GM06990 (cell line): ENCODE results near the gene PADI2.
A peak's percentile ranks its signal among the peaks of the same experiment; 100 is the strongest.

Source experiments
- DNase-seq: peaks from one replicate; pipeline ENCODE4 v3.0.0-alpha.2; 2011; ENCODE audit not compliant: insufficient read length; ENCODE audit errors: extremely low read depth
- H3K27me3 ChIP-seq: replicated peaks from 2 replicates; pipeline ENCODE4 v1.6.0; 2011; ENCODE audit warnings: low read length; ENCODE audit not compliant: control insufficient read depth, insufficient read depth
- H3K36me3 ChIP-seq: 2 replicates; pipeline ENCODE4 v1.5.1; 2011; ENCODE audit warnings: low read length; ENCODE audit not compliant: control insufficient read depth, insufficient read depth
- H3K4me3 ChIP-seq: replicated peaks from 2 replicates; pipeline ENCODE4 v1.5.1; 2011; ENCODE audit warnings: low read depth, mild to moderate bottlenecking, control low read depth, low read length
- CTCF ChIP-seq: IDR thresholded peaks from 2 replicates; pipeline ENCODE4 v1.5.1; 2011; ENCODE audit warnings: low read length, control low read depth, mild to moderate bottlenecking, inconsistent platforms; ENCODE audit not compliant: insufficient read depth, poor library complexity, severe bottlenecking

Gene PADI2

GRCh38 chr1:17061892-17062291 lies 57.4 kb downstream of the PADI2 start:
- Histone ChIP-seq H3K27me3 (no peaks in the 10 kb centered on the region), H3K36me3 (no peaks in the 10 kb centered on the region), H3K4me3 (no peak overlapping the region)
- TF ChIP-seq CTCF = no peak
- DNase-seq = no peak

GRCh38 chr1:17061486-17061885 lies 57.8 kb downstream of the PADI2 start:
- no peak for DNase-seq
- Histone ChIP-seq H3K4me3 (no peak overlapping the region), H3K27me3 (no peaks in the 10 kb centered on the region), H3K36me3 (no peaks in the 10 kb centered on the region)
- TF ChIP-seq CTCF = no peak

DNA sequence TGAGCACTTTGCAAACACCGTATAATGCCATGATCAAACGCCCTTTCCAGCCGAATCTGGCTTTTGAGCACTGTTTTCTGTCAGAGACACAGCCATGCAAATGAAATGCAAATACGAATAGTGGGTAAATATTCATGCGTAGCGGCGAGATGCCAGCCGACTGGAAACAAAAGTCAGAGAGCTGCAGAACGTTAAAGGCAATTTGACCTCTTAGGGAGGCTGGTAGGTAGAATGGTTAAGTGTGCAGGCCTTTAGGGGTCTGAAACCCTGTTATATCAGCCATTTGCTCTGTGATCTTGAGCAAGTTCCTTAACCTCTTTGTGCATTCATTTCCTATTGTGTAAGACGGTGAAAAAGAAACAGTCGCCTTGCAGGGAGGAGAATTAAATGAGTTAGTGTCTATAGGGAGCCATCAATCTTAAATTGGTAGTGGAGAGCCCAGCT lies 58.9 kb downstream of the PADI2 start:
- H3K36me3 ChIP-seq = no peaks in the 10 kb centered on the region
- H3K27me3 ChIP-seq = no peaks in the 10 kb centered on the region
- DNase-seq = no peak
- TF ChIP-seq CTCF = no peak
- H3K4me3 ChIP-seq = no peak overlapping the region

- peak; percentile 81 for TF ChIP-seq CTCF
- Histone ChIP-seq H3K27me3 (no peaks in the 10 kb centered on the region), H3K4me3 (no peak overlapping the region), H3K36me3 (no peaks in the 10 kb centered on the region)
- no peak for DNase-seq
Measured at GRCh38 chr1:17059391-17060305, 59.6 kb downstream of the PADI2 start.

DNA sequence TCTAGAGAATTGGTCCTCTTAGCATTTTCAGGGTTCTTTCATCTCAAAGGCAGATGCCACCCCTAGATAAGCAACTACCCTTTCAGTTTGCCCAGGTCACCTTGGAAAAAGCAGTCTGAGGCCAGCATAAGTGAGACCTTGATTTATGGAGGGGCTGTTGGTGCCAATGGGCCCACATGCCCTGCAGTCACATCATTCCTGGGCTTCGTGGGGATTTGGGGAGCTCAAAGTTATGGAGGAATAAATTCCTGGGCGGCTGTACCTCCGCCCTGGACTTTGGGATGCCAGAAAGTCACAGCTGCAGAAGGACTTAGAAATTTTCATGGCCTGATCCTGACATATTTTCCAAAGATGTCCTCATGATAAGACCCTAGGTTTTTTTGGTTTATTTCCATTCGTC lies 62.7 kb downstream of the PADI2 start:
- Histone ChIP-seq H3K27me3 (no peaks in the 10 kb centered on the region), H3K36me3 (no peaks in the 10 kb centered on the region), H3K4me3 (no peak overlapping the region)
- TF ChIP-seq CTCF = no peak
- no peak for DNase-seq
